Mesothelial cell of epicardium (in vitro differentiated cells): ENCODE data around the gene ITIH1. TPM values are rescaled to one million over a fixed set of nuclear protein-coding genes. Genes with fewer than 3 reads are reported as not detected.

ENCODE experiments used
- DNase-seq, 2 experiments: peaks; one replicate each; pipeline ENCODE4 v3.0.0; 2021; ENCODE audit warnings: low spot score in 2 of 2; ENCODE audit not compliant: unreplicated experiment in 2 of 2
- H3K27ac Mint-ChIP-seq: 2 replicates; pipeline ENCODE4 v1.8.0; 2021; ENCODE audit warnings: mixed read lengths
- H3K27me3 Mint-ChIP-seq: 2 replicates; pipeline ENCODE4 v1.8.0; 2021; ENCODE audit warnings: low read depth, mixed read lengths
- H3K36me3 Mint-ChIP-seq: 2 replicates; pipeline ENCODE4 v1.8.0; 2021; ENCODE audit warnings: mixed read lengths
- H3K4me1 Mint-ChIP-seq: 2 replicates; pipeline ENCODE4 v1.8.0; 2021; ENCODE audit warnings: mixed read lengths
- H3K4me3 Mint-ChIP-seq: 2 replicates; pipeline ENCODE4 v1.8.0; 2021; ENCODE audit warnings: mild to moderate bottlenecking, moderate library complexity, mixed read lengths
- H3K9me3 Mint-ChIP-seq: 2 replicates; pipeline ENCODE4 v1.8.0; 2021; ENCODE audit warnings: mixed read lengths
- total RNA-seq: library from RNA; stranded (reverse); gene quantifications from 3 replicates; pipeline ENCODE4 v1.2.1, GENCODE V29; 2021
- TF ChIP-seq, protein P1 (sequence below): fragments of 200-600 bp; sonication (generic); IDR thresholded peaks from one replicate; pipeline ENCODE4 v1.5.0; 2021; ENCODE audit warnings: antibody characterized with exemption; ENCODE audit not compliant: unreplicated experiment

Gene ITIH1
- total RNA-seq, 1 donor from 2014 or later: not detected

DNA sequence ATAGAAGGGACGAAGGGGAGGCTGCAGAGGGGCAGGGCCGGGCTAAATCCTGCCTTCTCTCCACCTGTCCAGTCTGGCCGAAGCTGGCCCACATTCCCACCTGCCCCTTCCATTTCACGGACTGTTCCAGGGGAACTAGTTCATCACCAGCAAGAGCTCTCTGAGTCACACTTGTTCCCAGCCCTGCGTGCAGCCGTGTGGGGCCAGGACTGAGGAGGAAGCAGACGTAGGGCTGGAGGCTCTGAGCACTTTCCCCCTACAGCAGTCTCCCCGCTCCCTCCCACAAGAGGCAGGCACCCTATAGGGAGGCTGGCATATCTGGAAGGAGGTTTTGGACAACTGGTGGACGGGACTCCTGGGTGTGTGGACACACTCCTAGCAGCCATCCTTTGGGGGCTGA is 50.0 kb downstream of the ITIH1 start:
- no peak for DNase-seq
- Mint-ChIP-seq H3K4me1 (peaks cover 2% of the 10 kb centered on the region), H3K9me3 (no peaks in the 10 kb centered on the region), H3K27me3 (no peaks in the 10 kb centered on the region), H3K4me3 (no peak overlapping the region), H3K27ac (no peak overlapping the region), H3K36me3 (no peaks in the 10 kb centered on the region)
- TF ChIP-seq, protein P1, sequence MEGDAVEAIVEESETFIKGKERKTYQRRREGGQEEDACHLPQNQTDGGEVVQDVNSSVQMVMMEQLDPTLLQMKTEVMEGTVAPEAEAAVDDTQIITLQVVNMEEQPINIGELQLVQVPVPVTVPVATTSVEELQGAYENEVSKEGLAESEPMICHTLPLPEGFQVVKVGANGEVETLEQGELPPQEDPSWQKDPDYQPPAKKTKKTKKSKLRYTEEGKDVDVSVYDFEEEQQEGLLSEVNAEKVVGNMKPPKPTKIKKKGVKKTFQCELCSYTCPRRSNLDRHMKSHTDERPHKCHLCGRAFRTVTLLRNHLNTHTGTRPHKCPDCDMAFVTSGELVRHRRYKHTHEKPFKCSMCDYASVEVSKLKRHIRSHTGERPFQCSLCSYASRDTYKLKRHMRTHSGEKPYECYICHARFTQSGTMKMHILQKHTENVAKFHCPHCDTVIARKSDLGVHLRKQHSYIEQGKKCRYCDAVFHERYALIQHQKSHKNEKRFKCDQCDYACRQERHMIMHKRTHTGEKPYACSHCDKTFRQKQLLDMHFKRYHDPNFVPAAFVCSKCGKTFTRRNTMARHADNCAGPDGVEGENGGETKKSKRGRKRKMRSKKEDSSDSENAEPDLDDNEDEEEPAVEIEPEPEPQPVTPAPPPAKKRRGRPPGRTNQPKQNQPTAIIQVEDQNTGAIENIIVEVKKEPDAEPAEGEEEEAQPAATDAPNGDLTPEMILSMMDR: no peak

DNA sequence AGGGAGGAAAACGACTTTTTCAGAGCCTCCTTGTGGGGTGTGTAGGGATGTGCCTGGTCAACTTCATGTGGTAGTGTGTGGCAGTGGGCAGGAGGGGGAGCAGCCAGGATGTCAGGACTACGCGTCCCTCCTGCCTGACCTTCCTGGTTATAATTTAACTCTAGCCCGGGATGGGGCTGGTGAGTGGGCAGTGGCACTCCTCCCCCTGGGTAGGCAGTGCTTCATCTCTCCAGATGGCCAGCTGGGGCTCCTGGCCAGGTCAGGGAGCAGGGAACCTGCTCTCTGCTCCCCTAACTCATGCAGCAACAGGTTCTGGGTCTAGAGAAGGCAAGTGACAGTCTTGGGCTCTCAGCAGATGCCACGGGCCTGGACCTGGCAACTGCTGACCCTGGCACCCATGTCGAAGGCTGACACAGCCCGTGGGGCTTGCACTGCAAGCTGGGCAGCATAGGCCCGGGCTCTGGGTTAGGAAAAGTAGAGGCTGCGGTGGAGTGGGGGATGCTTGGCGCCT is 50.5 kb downstream of the ITIH1 start:
- Mint-ChIP-seq H3K36me3 (no peaks in the 10 kb centered on the region), H3K9me3 (no peaks in the 10 kb centered on the region), H3K4me1 (peaks cover 2% of the 10 kb centered on the region), H3K27ac (no peak overlapping the region), H3K4me3 (no peak overlapping the region), H3K27me3 (no peaks in the 10 kb centered on the region)
- TF ChIP-seq, protein P1: no peak
- DNase-seq: no peak

DNA sequence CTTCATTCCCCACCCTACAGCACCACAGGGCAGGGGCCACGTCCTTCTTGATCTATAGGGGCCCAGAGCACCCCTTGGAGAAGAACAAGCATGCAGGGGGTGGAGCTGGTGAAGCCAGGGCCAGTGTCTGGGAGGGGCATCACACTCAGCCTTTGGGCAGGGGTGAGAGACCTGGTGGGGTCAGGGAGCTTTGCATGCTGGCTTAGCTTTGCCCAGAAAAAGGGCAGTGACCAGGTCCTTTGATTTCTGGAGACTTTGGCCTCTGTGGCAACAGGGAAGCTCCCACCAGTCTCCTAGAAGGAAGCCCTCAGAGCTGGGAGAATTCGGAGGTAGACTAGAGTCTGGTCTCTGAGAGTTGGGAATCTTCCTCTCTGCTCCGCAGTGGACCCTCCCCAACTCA is 52.1 kb downstream of the ITIH1 start:
- Mint-ChIP-seq H3K4me3 (no peak overlapping the region), H3K9me3 (no peaks in the 10 kb centered on the region), H3K27ac (no peak overlapping the region), H3K36me3 (no peaks in the 10 kb centered on the region), H3K4me1 (peaks cover 2% of the 10 kb centered on the region), H3K27me3 (no peaks in the 10 kb centered on the region)
- TF ChIP-seq, protein P1: no peak
- no peak for DNase-seq

DNA sequence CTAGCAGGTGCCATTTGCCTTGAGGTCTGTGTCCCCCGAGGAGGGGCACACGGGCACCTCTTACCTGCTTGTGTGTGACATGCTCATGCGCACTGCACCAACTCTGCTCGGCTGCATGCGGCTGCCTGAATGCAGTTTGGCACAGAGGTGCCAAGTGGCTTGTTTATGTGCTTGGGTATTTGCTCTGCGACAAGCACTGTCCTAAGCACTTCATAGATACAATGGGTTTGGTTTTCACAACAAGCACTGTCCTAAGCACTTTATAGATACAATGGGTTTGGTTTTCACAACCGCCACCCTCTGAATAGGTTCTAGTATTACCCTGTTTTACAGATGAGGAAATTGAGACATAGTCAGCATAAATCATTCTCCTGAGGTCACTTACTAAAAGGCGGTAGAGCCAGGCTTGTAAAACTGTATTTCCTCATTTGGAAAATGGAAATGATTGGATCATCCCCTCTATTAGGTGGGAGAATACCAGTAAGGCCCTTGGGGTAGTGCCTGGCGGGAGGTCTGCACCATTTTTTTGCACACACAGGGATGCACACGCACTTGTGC is 52.6 kb downstream of the ITIH1 start:
- Mint-ChIP-seq H3K36me3 (no peaks in the 10 kb centered on the region), H3K4me1 (peaks cover 2% of the 10 kb centered on the region), H3K9me3 (no peaks in the 10 kb centered on the region), H3K27me3 (no peaks in the 10 kb centered on the region), H3K27ac (no peak overlapping the region), H3K4me3 (no peak overlapping the region)
- TF ChIP-seq, protein P1: no peak
- DNase-seq: no peak

DNA sequence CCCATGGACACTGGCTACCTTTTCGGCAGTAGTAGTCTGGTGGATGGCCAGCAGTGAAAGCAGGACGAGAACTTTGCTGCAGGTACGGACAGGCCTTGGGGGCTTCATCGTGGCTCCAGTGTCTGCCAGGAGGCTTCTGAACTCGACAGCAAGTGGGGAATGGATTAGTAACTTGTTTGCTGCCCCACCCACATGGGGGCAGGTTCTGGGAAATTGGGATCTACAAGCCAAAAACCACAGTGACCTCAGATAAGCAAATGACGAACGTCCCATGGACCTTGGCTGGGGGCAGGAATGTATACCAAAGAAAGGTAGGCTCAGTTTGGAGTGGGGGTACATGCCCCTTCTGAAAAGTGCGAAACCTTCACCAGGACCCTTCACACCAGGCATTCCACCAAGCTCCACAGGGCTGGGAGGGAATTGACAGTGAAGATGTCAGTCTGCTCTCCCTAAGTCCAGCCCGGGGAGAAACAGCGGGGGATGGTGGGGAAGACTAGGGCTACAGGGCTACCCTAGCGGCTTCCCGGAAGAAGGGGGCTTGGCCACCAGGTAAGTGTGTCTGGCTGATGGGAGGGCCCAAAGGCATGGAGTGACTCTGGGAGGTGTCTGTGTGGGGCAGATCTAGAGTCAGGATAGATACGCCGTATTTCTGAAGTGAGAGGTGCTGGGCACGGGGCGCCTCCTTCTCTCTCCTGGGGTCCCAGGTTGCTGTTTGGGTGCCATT is 53.3 kb downstream of the ITIH1 start, which contains the start of gene ITIH4:
ITIH4 (minus strand) TSS at position 138 of the 724 bp plus-strand sequence; CDS start at position 108, 30 bp downstream.
- Mint-ChIP-seq H3K27ac (no peak within 1 kb of the TSS), H3K27me3 (no peaks in the 10 kb centered on the region), H3K9me3 (no peaks in the 10 kb centered on the region), H3K4me1 (peaks cover 2% of the 10 kb centered on the region), H3K36me3 (no peaks in the 10 kb centered on the region), H3K4me3 (no peak within 1 kb of the TSS)
- DNase-seq: no peak
- TF ChIP-seq, protein P1: no peak
